Stimulated activated CD4-positive, alpha-beta T cell treated with anti-CD3 and anti-CD28 coated beads, Interleukin-15, amount 100 ng/mL, for 48 hours (primary cell): ENCODE data around the gene EPHB2.

Experiments used
- DNase-seq, 2 donors: peaks; one replicate each; pipeline ENCODE4 v3.0.0-alpha.2; 2020; ENCODE audit warnings: low read depth in 2 of 2

The EPHB2 gene

GRCh38 chr1:22857661-22858060 is 147.0 kb downstream of the EPHB2 start:
- DNase-seq = no peak

GRCh38 chr1:22860414-22860800 is 149.8 kb downstream of the EPHB2 start:
- DNase-seq = no peak

- no peak for DNase-seq
These were observed 150.3 kb downstream of the EPHB2 start for GRCh38 chr1:22860883-22861385.

GRCh38 chr1:22861764-22862440 is 151.3 kb downstream of the EPHB2 start:
- peak in 1 of 2 donors; percentile 5 for DNase-seq

- DNase-seq = no peak
These were observed 152.1 kb downstream of the EPHB2 start for GRCh38 chr1:22862752-22863151.

GRCh38 chr1:22863766-22864165 is 153.1 kb downstream of the EPHB2 start:
- no peak for DNase-seq

GRCh38 chr1:22864886-22865285 is 154.2 kb downstream of the EPHB2 start:
- no peak for DNase-seq

GRCh38 chr1:22865736-22866135 is 155.1 kb downstream of the EPHB2 start:
- DNase-seq = no peak

- DNase-seq = no peak
These were observed 156.2 kb downstream of the EPHB2 start for GRCh38 chr1:22866868-22867267.

- DNase-seq = no peak
These were observed 157.7 kb downstream of the EPHB2 start for GRCh38 chr1:22868331-22868730.

GRCh38 chr1:22869325-22869724 is 158.7 kb downstream of the EPHB2 start:
- DNase-seq = no peak

GRCh38 chr1:22870201-22870871 is 159.7 kb downstream of the EPHB2 start:
- DNase-seq = no peak

GRCh38 chr1:22872981-22873664 is 162.5 kb downstream of the EPHB2 start:
- DNase-seq = no peak

- no peak for DNase-seq
These were observed 164.1 kb downstream of the EPHB2 start for GRCh38 chr1:22874785-22875184.

GRCh38 chr1:22875241-22875640 is 164.6 kb downstream of the EPHB2 start:
- no peak for DNase-seq

- no peak for DNase-seq
These were observed 165.2 kb downstream of the EPHB2 start for GRCh38 chr1:22875841-22876240.

- no peak for DNase-seq
These were observed 165.9 kb downstream of the EPHB2 start for GRCh38 chr1:22876359-22877111.

- DNase-seq = no peak
These were observed 166.7 kb downstream of the EPHB2 start for GRCh38 chr1:22877112-22877915.

- DNase-seq = no peak
These were observed 167.3 kb downstream of the EPHB2 start for GRCh38 chr1:22877980-22878379.

GRCh38 chr1:22878626-22879025 is 168.0 kb downstream of the EPHB2 start:
- DNase-seq = no peak

- no peak for DNase-seq
These were observed 168.8 kb downstream of the EPHB2 start for GRCh38 chr1:22879445-22879844.
